ENCODE data around the gene PRRC2C.
"Not testable (repeated sequence)": the region's sequence is repeated elsewhere in the genome, so short reads cannot be mapped to it uniquely, and the experiment has no call there.

PRRC2C gene

GRCh38 chr1:171495444-171495843 is 10.1 kb downstream of the PRRC2C start:
- DNase-seq (ENCODE audit: insufficient read length, low spot score) (no peak), FAIRE-seq (no peak)

DNA sequence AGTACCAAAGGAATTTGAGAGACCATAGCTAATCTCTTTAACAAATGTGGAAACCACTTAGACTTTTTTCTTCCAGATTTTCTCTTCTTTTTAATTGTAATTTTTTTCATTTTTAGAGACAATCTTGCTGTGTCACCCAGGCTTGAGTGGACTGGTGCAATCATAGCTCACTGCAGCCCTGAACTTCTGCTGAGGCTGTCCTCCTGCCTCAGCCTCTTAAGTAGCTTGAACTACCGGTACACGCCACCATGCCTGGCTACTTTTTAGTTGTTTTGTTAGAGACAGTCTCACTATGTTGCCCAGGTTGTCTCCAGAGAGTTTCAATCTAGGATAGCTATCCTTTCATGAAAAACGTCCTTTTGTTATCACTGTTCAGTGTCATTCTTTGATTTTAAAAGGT is 15.0 kb downstream of the PRRC2C start:
- no peak for FAIRE-seq
- DNase-seq (ENCODE audit: insufficient read length, low spot score), result no peak

DNA sequence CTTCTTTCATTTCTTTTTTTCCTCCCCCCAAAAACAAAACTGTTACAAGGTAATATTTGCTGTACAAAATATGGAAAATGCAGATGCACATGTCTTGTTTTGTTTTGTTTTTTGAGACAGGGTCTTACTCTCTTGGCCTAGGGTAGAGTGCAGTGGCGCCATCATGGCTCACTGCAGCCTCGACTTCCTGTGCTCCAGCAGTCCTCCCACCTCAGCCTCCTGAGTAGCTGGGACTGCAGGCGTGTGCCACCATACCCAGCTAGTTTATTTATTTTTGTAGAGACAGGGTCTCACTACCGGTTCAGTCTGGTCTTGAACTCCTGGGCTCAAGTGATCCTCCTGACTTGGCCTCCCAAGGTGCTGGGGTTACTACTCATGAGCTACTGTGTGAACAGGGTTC is 15.5 kb downstream of the PRRC2C start:
- FAIRE-seq, result no peak

GRCh38 chr1:171501305-171502024 is 16.1 kb downstream of the PRRC2C start:
- FAIRE-seq (no peak), DNase-seq (ENCODE audit: insufficient read length, low spot score) (no peak)

More for the DNA sequence above, 15.5 kb downstream of the PRRC2C start:
- no peak for DNase-seq (ENCODE audit: insufficient read length, low spot score)

GRCh38 chr1:171506525-171507304 is 21.4 kb downstream of the PRRC2C start:
- FAIRE-seq (no peak), DNase-seq (ENCODE audit: insufficient read length, low spot score) (no peak)

DNA sequence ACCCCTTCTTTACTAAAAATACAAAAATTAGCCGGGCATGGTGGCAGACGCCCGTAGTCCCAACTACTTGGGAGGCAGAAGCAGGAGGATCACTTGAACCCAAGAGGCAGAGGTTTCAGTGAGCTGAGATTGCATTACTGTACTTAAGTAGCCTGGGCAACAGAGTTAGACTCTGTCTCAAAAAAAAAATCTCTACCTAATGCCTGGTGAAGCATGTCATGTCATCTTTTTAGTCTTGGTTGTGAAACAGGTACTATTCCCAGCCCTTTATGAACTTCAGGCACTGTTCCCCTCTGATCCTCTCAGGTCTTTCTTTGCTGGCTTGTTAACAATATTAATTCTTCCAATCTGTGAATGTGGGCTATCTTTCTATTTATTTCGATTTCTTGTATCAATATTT is 22.1 kb downstream of the PRRC2C start:
- FAIRE-seq (no peak), DNase-seq (ENCODE audit: insufficient read length, low spot score) (no peak)

GRCh38 chr1:171509191-171509590 is 23.9 kb downstream of the PRRC2C start:
- DNase-seq (ENCODE audit: insufficient read length, low spot score) (no peak), FAIRE-seq (no peak)

- DNase-seq (ENCODE audit: insufficient read length, low spot score) (no peak), FAIRE-seq (no peak)
These were observed 28.4 kb downstream of the PRRC2C start for GRCh38 chr1:171513743-171514142.

DNA sequence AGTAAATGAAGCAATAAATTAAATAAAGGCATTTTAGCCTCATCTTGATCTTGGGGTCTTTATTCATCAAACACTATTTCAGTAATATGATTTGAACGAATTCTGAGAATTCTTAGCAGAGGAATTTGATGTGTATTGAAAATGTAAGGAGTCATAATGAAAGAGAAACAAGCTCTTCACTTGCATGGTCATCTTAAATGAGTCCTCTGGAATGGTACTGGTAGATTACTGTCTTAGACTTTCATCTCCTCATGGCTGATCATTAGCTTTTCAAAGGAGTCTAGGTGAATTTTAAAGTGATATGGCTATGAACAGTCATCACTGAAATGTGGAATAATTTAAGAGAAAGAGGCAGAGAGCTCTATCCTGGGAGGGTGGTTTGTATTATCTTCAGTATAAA is 30.0 kb downstream of the PRRC2C start:
- FAIRE-seq (no peak), DNase-seq (ENCODE audit: insufficient read length, low spot score) (no peak)

GRCh38 chr1:171515741-171516140 is 30.4 kb downstream of the PRRC2C start:
- FAIRE-seq, result no peak
- DNase-seq (ENCODE audit: insufficient read length, low spot score), result no peak

GRCh38 chr1:171521567-171521966 is 36.2 kb downstream of the PRRC2C start:
- FAIRE-seq (no peak), DNase-seq (ENCODE audit: insufficient read length, low spot score) (no peak)

GRCh38 chr1:171530676-171531075 is 45.3 kb downstream of the PRRC2C start:
- DNase-seq (ENCODE audit: insufficient read length, low spot score) (no peak), FAIRE-seq (no peak)

DNA sequence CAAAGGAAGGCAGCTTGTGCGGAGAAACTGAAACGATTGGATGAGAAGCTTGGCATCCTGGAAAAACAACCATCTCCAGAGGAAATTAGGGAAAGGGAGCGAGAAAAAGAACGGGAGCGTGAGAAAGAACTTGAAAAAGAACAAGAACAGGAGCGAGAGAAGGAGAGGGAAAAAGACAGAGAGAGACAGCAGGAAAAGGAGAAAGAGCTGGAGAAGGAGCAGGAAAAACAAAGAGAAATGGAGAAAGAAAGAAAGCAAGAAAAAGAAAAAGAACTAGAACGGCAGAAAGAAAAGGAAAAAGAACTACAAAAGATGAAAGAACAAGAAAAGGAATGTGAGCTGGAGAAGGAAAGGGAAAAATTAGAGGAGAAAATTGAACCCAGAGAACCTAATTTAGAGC is 47.2 kb downstream of the PRRC2C start:
- DNase-seq (ENCODE audit: insufficient read length, low spot score) (no peak), FAIRE-seq (no peak)

DNA sequence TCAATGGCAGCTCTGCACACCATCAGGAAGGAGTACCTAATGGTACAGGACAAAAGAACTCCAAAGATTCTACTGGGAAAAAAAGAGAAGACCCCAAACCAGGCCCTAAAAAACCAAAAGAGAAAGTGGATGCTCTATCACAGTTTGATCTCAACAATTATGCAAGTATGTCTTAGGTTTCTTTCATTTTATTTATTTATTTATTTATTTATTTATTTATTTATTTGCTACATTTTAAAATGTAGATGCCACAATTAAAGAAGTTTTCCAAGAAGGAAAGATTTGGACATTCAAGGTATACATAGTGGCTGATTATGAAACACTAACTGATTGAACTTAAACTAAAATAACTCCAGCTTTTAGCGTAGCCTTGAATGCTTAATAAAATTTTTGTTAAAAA is 60.2 kb downstream of the PRRC2C start:
- DNase-seq (ENCODE audit: insufficient read length, low spot score), result no peak
- no peak for FAIRE-seq

DNA sequence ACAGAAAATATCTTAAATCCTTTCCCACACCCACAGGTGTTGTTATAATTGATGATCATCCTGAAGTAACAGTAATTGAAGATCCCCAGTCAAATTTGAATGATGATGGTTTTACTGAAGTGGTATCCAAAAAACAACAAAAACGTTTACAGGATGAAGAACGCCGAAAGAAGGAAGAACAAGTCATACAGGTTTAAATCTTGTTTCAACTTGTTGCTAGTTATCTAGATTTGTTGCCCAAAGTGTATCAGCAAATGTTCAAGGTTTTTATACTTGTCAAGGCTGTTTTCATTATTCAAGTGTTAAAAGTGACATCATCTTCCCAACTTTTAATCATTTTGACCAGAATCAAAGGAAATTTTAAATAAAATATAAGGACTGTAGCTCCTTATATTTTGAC is 64.7 kb downstream of the PRRC2C start:
- DNase-seq (ENCODE audit: insufficient read length, low spot score) (no peak), FAIRE-seq (no peak)

GRCh38 chr1:171550598-171551100 is 65.3 kb downstream of the PRRC2C start:
- FAIRE-seq; DNase-seq (ENCODE audit: insufficient read length, low spot score): not testable (repeated sequence)

- not testable (repeated sequence) for DNase-seq (ENCODE audit: insufficient read length, low spot score); FAIRE-seq
These were observed 68.6 kb downstream of the PRRC2C start for GRCh38 chr1:171553960-171554359.

GRCh38 chr1:171563675-171564074 is 78.3 kb downstream of the PRRC2C start:
- FAIRE-seq, result no peak
- DNase-seq (ENCODE audit: insufficient read length, low spot score), result no peak

- no peak for DNase-seq (ENCODE audit: insufficient read length, low spot score)
- FAIRE-seq, result no peak
These were observed 81.1 kb downstream of the PRRC2C start for GRCh38 chr1:171566467-171566866.

- FAIRE-seq (no peak), DNase-seq (ENCODE audit: insufficient read length, low spot score) (no peak)
These were observed 85.0 kb downstream of the PRRC2C start for GRCh38 chr1:171570295-171570694.

DNA sequence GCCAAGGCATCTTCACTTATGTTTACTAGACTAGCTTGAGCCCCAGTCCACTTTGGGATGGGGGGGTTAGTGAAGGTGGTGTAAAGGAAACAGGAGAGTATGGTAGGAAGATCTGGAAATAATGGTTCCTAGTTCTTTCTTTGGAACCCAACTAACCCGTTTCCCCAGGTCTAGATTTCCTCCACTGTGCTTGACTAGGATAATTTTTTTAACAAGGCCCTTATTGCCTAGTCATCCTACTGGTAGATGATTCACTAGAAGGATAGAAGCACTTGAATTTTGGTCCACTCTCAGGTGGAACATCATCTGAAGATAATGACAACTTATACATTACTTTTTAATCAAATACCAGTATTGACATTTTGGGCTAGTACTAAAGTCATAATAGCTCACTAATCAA is 90.8 kb downstream of the PRRC2C start:
- no peak for FAIRE-seq
- DNase-seq (ENCODE audit: insufficient read length, low spot score), result no peak

DNA sequence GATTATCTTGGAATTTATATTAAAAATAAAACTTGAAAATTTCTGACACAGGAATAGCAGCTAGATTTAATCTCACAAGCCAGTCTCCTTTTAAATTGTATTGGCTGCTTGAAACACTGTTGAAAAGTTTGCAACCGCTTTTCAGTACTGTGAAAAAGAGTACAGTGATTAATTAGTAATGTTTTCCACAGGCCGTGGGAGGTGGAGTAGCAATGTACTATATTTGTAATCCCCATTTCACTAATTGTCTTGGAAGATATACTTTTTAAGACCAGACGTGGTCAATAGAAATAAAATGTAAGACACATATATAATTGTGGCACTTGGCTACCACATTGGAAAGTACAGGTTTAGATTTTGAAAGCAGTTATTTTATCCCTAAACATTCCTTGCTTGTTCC is 95.9 kb downstream of the PRRC2C start:
- FAIRE-seq, result no peak

More for the DNA sequence above, 95.9 kb downstream of the PRRC2C start:
- DNase-seq (ENCODE audit: insufficient read length, low spot score), result no peak
